ENCODE measurements around the gene CTH.

GRCh38 chr1:70392626-70393025 lies 18.4 kb upstream of the CTH start:
- TF ChIP-seq CTCF (conservative IDR thresholded peaks at IDR 0.05; ENCODE audit: low read depth, low read length) (no peak), EZH2 (IDR thresholded peaks at IDR 0.05; ENCODE audit: borderline replicate concordance, low read depth, low read length, poor library complexity, severe bottlenecking) (no peak)
